Adrenal gland (tissue), 5 donors: Measurements from ENCODE around the gene SCG3.

ENCODE experiments used
- CTCF ChIP-seq, 6 experiments: fragments of 450-650 bp in 4 of 6; fragments of 200-600 bp in 2 of 6; sonication (generic) in 1 of 6; IDR thresholded peaks; 1 replicate in 5 of 6; 2 replicates in 1 of 6; pipeline versions ENCODE4 v1.5.1 to v1.8.0; 2016 to 2021; ENCODE audit warnings: antibody characterized with exemption in 6 of 6, mild to moderate bottlenecking in 2 of 6, moderate library complexity in 1 of 6
- POLR2A ChIP-seq, 2 donors: fragments of 450-650 bp; IDR thresholded peaks; one replicate each; pipeline ENCODE4 v1.6.1; 2017; ENCODE audit warnings: antibody characterized with exemption in 2 of 2, mild to moderate bottlenecking in 2 of 2, moderate library complexity in 1 of 2
- donor health status: DM: no; HTN: no; CAD: no.

DNA sequence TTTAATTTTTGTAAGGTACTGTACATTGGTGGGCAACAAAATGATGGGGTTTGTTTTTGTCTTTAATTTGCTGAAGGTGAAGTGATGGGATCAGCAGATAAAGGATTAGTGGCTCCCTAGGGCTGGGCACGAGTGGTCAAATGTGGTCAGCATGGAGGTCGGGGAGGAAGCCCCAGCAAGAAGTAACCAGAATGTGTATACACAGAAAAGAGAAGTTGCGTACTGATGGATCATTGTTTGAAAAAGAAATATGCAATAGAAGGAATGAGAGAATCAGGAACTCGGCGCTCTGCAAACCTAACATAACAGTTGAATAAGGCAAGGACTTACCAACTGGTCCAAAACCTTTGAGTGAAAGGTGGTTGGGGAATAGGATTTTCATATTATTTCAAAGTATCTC lies 71.6 kb downstream of the SCG3 start:
- TF ChIP-seq CTCF (IDR thresholded peaks at IDR 0.05) (no peak), POLR2A (IDR thresholded peaks at IDR 0.05) (no peak)
